SK-N-SH treated with all-trans-retinoic acid at 6 μM for 48 hours (cell line): ENCODE measurements around the gene TYSND1.

Experiments used
- TCF4 ChIP-seq: fragments of 250-450 bp; sonication (Bioruptor Pico); IDR thresholded peaks from 2 replicates; pipeline ENCODE4 v1.8.0; 2021; ENCODE audit warnings: mild to moderate bottlenecking, moderate library complexity, borderline replicate concordance
- TF ChIP-seq, protein P1 (sequence below): fragments of 250-450 bp; sonication (Bioruptor Pico); IDR thresholded peaks from 2 replicates; pipeline ENCODE4 v1.5.1; 2020; ENCODE audit warnings: low read depth, mild to moderate bottlenecking, moderate library complexity

DNA sequence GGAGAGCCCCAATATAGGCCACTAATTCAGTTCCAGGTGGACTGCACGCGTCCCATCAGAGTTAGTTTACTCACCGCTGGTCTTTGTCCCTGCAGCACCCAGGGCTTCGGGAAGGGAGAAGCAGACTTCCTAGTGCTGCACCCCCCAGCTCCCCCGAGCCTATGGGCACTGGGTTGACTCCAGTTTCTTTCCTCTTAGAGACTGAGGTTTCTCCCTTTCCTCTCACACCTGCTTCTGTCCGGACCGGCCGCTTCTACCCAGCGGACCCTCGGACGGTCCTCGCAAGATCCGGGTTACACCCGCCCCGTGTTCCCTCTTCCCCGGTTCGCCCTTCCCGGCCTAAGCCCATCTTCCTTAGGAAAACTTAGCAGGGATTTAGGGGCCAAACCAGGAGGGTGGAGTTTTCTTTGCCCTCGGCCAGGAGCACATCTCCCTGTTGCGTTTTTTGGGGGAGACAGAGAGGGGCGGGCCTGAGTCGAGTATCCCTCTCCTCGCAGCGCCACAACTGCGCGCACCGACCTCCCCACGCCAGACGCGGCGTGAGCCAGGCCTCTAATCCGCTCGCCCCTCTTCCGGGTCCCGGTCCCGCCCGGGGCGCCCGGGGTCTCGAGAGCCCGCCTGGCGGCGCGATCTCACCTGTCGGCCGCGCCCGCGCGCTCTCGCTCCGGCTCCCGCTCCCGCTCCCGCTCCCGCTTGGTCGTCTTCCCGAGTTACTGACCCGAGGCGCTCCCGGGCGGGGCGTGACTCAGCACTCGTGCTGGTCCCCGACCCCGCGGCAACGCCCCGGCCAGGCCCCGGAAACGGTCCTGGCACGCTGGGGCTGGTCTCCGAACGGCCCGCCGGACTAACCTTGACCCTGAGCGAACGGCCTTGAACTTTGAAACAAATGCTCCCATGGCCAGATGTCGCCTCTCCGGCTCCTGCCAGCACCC is 14.1 kb downstream of the TYSND1 start, which contains the start of gene AIFM2:
- TF ChIP-seq TCF4 (CRISPR knock-in tag), result no peak
- TF ChIP-seq, protein P1, sequence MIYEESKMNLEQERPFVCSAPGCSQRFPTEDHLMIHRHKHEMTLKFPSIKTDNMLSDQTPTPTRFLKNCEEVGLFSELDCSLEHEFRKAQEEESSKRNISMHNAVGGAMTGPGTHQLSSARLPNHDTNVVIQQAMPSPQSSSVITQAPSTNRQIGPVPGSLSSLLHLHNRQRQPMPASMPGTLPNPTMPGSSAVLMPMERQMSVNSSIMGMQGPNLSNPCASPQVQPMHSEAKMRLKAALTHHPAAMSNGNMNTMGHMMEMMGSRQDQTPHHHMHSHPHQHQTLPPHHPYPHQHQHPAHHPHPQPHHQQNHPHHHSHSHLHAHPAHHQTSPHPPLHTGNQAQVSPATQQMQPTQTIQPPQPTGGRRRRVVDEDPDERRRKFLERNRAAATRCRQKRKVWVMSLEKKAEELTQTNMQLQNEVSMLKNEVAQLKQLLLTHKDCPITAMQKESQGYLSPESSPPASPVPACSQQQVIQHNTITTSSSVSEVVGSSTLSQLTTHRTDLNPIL (CRISPR knock-in tag), result no peak
